ENCODE results near the gene TBX1.

GRCh38 chr22:19742160-19743066 lies 18.2 kb upstream of the TBX1 start:
- TF ChIP-seq REST (IDR thresholded peaks at IDR 0.05; ENCODE audit: borderline replicate concordance in 1 of 2, low read depth in 1 of 2, low read length in 2 of 2), result no peak
- TF ChIP-seq POLR2G (IDR thresholded peaks at IDR 0.05; ENCODE audit: low read depth, low read length), result no peak
- TF ChIP-seq ZNF136 (CRISPR knock-in tag; IDR thresholded peaks at IDR 0.05; ENCODE audit: low read depth), result no peak
